DOHH2 (cell line): Measurements from ENCODE around the gene RAB20.

Experiments
- EZH2phosphoT487 ChIP-seq: fragments of 200-600 bp; sonication (generic); IDR thresholded peaks from 2 replicates; pipeline ENCODE4 v1.6.1; 2017; ENCODE audit warnings: borderline replicate concordance, mild to moderate bottlenecking, antibody characterized with exemption, low read length, moderate library complexity, mixed read lengths
- TF ChIP-seq, protein P1 (sequence below): fragments of 200-600 bp; sonication (generic); IDR thresholded peaks from one replicate; pipeline ENCODE4 v1.5.1; 2014; ENCODE audit warnings: antibody characterized with exemption, mild to moderate bottlenecking, low read depth, low read length; ENCODE audit not compliant: poor library complexity, severe bottlenecking

- TF ChIP-seq, protein P1, sequence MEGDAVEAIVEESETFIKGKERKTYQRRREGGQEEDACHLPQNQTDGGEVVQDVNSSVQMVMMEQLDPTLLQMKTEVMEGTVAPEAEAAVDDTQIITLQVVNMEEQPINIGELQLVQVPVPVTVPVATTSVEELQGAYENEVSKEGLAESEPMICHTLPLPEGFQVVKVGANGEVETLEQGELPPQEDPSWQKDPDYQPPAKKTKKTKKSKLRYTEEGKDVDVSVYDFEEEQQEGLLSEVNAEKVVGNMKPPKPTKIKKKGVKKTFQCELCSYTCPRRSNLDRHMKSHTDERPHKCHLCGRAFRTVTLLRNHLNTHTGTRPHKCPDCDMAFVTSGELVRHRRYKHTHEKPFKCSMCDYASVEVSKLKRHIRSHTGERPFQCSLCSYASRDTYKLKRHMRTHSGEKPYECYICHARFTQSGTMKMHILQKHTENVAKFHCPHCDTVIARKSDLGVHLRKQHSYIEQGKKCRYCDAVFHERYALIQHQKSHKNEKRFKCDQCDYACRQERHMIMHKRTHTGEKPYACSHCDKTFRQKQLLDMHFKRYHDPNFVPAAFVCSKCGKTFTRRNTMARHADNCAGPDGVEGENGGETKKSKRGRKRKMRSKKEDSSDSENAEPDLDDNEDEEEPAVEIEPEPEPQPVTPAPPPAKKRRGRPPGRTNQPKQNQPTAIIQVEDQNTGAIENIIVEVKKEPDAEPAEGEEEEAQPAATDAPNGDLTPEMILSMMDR = no peak
- no peak for TF ChIP-seq EZH2phosphoT487
These were observed 75.3 kb downstream of the RAB20 start for GRCh38 chr13:110486061-110486715.
